ENCODE measurements around the gene BRD4.
"Not testable (repeated sequence)": the region's sequence is repeated elsewhere in the genome, so short reads cannot be mapped to it uniquely, and the experiment has no call there.

BRD4 gene

DNA sequence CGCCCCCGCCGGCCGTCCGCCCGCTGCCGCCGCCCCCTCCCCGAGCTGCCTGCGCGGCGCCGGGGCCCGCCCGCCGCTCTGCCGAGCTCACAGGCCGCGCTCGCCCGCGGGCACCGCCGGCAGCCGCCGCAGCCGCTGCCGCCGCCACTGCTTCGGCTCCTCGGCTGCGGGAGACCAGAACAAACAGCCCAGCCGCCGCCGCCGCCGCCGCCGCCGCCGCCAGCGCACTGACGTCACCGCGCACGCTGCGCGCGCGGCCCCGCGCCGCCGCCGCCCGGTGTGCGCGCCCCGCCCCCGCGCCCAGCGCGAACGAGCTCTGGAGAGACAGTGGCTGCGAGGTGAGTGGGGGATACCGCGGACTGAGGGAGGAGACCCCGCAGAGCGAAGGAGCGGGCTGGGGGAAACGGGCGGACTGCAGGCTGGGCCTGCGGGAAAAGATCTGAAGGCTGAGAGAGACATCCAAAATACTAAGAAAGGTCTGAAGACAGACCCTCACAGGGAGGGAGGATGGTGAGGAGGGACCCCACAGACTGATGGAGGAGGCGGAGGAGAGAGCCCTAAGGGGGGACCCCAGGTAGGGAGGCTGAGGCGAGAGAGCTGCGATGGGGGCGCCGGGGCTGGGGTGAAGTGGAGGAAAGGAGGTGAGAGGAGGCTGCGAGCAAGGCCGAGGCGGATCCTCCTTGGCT, at the start of gene BRD4:
TSS of gene BRD4 (minus strand) at position 229 of the 686 bp plus-strand sequence. CDS start 59,440 bp downstream, outside the sequence.
- FAIRE-seq = no peak

DNA sequence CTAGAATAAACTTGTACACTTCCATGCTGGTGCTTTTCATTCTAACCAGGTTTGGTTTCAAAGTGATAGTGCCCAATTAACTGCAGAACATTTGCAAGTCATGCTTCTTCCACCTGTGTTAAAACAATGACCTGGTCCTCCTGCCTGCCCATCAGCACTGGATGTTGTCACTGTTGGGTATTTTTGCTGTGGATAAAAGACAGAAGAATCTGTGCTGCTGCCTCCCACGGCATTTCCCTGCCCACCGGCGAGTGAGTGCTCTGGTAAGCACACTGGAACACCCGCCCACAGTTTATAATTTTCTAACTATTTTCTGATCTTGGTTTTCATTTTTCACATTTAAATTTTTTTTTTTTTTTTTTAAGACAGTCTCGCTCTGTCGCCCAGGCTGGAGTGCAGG, 49.5 kb upstream of the BRD4 start:
- FAIRE-seq = no peak

DNA sequence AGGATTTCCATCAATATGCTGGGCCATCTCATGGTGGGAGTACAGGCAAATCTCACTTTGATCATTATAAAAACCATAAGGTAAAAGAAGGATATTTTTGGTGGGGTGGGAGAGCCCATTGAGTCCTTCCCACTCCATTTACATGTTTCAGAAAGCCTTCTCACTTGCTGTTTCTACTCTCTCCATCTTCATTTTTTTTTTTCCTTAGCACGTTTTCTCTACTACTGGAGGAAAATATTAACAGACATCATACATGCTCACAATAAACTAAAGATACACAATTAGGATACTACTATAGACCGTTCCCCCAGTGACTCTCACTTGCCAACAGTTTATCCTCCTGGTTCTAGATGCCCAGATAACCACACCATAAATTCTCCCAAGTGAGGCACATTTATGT, 49.1 kb upstream of the BRD4 start:
- FAIRE-seq = no peak

DNA sequence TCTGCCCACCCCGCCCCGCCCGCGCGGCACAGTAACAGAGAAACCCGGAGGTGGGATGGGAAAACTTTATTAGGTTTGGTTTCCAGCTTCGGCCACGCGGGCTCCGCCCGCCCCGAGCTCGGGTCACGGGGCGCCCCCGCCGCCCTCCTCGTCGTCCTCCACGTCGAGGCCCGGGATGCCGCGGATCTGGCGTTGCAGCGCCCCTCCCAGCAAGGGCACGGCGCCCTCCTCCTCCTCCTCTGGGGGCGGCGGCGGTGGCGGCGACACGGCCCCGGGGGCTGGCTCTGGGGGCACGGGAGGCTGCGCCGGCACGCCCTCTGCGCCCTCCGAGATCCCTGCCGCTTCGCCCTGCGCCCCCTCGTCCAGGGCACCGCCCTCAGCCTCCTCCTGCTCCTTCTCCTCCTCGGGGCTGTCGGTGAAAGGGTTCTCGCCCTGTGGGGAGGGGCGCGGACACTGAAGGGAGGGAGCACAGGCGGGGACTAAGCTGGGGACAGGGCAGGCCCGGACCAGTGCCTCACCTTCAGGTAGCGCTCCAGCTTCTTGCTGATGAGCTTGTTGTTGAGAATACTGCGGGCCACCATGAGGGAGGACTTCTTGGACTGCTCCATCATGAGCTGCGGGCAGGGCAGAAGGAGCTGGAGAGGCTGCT, 47.8 kb upstream of the BRD4 start:
- no peak for FAIRE-seq

DNA sequence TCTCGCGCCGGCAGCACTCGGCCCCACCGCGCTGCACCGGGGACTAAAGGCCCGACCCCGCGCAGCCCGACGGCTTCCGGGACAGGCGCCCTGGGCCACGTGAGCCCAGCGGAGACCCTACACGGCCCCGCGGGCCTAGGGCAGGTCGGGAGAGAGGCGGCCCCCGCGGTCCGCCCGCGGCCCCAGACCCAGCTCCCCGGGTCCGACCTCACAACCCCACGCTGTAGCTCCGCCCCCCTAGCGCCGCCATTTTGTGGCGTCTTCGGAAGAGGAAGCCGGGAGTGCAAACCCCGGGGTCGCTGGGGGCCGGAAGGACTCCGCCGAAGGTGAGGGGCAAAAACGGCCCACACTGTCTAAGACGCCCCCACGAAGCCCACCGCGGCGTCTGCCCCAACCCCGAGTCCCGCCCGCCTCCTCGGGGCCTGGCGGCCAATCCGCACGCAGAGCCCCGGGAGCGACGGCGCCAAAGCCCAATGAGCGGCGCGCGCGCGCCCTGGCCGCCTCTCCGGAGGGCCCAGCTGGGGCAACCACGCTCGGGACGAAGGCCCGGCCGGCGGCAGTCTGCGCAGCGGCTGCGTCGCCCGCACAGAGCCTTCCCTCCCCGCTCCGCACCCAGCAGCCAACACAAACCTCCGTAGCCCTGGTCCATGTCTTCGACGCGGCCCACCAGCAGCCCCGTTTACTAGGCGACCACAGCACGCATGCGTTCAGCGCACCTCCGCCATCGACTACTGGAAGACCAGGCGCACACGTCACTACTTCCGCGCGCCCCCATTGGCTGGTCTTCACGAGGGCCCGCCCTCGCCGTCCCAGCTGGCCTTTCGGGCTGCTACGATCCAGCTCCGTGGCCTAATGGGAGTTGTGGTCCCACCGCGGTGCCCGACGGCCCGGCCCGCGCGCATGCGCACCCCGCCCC, 47.0 kb upstream of the BRD4 start, which contains the start of gene AKAP8:
TSS of gene AKAP8 (minus strand) at position 705 of the 916 bp plus-strand sequence. CDS start at position 649, 56 bp downstream.
- FAIRE-seq = no peak

DNA sequence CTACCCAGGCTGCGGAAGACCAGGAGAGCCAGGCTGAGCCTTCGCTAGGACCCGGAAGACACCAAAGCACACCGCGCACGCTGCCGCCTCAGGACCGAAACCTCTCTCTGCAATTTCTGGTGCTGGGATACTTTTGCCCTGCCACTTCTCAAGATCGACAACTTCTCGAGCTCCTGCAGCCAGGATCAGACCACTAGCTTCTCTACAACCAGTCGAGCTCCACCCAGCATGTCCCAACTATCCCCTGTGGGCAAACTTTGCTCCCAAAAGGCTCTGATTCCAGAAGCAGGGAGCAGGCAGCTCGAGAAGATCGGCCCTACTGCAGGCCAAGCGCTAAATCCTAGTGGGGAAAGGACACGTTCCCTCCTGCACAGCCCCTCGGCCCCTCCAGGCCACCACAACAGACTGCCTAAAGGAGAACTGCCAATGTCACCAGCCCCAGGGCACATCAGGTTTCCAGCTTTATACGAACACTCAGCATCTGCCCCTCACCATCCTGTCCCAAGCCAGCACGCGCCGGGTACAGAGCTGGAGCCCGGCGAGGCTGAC, 46.3 kb upstream of the BRD4 start:
- no peak for FAIRE-seq

DNA sequence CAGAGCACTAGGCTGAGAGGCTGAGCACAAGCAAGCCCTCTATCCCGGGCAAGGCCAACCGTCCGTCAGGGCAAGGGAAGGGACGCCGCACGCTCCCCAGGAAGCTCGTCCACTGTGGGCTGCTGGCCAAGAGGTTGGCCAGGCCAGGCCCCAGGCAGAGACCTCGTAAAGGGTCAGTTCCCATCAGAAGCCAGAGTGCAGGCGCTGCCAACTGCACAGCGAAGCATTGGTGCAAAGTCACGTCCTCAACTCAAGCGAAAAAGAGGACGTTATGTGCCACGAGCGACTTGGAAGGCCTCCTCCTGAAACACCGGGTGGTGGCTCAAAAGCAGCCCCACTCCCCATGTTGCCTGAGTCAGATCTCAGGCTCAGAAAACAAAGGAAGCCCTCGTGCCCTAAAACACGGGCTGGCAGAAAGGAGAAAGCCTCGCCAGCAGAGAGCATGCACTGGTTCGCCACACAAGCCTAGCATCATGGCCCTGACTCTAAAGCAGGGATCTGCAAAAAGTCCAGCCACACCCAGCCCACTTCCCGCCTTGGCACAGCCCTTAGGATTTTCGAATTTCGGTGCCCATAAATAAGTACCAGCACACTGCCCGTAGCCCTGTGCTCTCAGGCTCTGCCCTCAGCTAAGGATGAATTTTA, 42.6 kb upstream of the BRD4 start:
- FAIRE-seq = no peak

DNA sequence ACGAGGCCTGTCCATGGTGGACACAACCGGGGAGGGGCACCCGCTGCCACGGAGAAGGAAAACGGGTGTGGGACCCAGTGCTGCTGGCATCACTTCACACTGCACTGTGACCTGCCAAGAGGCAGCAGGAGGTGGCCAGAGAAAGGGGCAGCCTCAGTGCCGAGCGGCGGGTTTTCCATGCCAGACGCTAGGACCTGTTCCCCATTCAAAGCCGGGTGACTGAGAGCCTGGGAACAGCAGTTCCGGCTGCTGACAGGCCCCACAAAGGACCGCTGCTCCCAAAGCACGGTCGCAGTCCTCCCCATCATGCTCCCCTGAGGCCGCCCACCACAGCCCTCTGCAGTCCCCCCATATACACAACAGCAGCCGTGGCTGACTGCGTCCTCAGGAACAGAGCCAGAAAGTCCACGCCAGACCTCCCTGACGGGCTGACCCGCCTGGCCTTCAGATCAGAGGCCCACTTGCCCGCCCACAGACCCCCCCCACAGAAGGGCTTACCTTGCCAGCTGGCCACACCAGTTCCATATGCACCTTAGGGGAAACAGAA, 41.8 kb upstream of the BRD4 start:
- FAIRE-seq = no peak

DNA sequence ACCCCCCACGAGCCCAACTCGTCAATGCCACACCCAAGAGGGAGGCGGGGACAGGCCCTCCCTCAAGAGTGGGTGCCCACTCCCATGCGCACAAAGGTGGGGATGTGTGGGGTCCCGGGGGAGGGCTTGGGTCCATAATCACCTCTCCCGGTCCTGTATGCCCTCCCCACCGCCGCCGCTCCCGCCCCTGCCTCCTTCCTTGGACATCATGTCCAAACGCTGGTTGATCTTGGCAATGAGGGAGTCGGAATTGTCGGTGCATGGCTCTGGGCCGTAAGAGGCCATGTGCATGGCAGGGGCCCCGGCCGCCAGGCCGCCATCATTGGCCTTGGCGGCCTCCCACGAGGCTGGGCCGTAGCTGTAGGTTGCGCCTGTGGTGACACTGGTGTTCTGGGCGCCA, 41.3 kb upstream of the BRD4 start:
- no peak for FAIRE-seq

DNA sequence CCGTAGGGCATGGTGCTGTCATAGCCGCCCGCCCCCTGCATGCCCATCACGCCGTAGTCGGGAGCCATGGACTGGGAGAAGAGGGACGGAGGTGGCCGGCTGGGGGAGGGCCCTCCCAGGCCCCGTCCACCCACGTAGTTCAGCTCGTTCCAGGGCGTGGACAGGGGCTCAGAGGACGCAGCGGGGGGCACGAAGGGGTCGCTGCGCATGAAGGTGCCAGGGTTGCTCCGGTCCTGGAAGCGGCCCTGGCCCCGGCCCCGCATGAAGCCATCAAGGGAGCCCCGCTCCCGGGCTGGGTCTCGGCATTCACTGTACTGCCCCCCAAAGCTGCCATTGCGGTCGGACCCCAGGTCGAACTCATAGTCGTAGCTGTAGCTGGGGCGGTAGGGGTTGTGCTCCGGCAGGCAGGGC, 40.6 kb upstream of the BRD4 start:
- no peak for FAIRE-seq

DNA sequence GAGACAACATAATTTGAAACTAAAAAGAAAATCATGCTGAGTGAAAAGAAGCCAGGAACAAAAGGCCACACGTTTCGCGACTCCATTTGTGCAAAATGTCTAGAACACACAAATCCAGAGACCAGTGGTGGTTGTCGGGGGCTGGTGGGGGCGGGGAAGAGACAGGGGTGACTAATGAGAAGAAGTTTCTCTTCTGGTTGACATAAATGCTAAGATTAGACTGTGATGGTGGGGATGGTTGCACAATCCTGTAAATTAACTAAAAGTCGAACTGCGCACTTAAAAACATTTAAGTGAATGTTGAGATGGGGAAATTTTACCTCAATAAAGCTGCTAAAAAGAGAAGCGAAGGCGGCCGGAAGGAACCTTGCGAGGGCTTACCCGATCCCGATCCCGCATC, 40.1 kb upstream of the BRD4 start:
- no peak for FAIRE-seq

DNA sequence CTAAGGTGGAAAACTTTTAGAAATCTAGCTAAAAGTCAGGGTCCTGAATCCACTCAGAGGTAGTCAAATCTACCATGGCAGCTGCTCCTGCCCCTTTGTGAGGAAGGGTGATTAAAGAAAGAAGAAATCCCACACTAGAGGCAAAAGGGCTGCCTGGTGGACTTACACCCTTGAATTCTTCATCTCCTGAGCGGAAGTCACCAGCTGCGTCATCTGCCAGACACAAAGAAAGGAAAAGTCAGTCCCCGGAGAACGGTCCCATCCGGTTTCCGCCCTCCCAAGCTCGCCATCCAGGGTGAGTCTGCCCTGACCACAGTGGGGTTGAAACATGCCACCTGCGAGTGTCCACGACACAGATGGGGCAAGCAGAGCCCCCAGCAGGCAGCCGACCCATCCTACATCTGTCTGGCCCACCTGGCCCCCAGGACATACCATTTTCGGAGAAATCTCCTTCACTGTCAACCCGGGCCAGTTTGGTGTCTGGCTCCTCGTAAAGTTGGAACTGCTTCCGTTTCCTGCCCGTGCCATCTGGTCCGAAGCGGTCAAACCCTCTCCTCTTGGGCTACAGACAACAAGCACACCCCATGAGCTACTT, 39.5 kb upstream of the BRD4 start:
- FAIRE-seq = no peak

DNA sequence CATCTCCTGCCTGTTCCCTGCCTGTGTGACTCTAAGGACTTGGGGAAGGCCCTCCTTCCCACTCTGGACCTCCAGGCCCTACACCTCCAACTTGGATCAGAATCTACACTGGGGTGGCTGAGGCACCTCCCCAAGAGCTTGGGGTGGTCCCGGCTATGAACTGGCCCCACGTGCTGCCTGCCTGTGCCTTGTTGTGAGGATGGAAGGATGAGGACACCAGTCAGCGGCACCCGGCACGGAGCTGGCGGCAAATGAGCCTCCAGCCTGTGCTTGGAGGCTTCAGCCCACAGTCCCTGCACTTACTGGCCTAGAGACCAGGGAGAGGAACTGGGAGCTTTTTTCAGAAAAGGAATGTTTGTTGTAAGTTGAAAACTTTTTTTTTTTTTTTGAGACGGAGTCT, 38.8 kb upstream of the BRD4 start:
- no peak for FAIRE-seq

DNA sequence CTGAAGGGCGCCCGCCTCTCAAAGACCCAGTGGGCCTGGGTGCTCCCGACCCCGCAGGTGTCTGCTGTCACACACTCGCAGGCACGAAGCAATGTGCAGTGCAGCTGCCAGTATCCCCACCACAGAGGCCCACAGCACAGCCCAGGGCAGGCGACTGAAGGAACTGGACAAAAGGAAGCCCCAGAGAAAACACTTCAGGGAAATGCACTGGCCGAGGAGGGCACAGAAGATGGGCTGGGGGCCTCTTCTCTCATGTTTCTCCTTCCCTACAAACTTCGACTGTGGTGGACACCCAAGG, 37.2 kb upstream of the BRD4 start:
- no peak for FAIRE-seq

DNA sequence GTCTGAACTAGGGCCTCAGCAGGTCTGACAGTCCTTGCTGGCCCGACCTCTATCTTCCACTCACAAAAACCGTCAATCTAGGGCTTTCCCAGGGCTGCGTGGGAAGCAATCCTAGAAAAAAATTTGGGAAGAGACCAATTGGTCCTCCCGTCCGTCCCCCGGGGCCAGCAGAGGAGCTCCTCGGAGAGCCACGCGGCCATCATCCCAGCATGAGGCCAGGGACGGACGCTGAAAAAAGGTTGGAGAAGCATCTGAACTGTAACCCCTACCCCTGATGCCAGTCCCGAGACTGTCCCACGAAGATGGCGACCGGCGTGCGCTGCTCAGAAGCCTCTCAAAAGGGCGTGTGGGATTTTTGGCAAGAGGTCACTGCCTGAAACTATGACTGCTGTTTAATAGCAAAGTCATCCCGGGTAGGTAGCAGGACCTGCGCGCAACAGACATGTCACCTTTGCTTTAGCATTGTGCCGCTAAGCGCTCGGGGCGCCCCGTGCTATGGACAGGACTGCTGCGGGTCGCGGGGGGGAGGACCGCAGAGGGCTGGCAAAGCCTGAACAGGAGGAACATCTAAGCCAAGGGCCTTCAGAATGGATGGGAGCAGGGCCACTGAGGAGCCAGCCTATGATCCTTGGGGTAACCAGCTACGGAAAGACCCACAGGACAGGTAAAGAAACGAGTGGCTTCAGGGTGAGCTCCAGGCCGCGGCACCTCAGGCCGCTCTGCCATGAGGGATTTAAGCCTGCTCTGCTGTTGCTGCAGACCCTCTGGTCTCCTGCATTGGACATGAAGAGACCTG, 36.7 kb upstream of the BRD4 start:
- no peak for FAIRE-seq

DNA sequence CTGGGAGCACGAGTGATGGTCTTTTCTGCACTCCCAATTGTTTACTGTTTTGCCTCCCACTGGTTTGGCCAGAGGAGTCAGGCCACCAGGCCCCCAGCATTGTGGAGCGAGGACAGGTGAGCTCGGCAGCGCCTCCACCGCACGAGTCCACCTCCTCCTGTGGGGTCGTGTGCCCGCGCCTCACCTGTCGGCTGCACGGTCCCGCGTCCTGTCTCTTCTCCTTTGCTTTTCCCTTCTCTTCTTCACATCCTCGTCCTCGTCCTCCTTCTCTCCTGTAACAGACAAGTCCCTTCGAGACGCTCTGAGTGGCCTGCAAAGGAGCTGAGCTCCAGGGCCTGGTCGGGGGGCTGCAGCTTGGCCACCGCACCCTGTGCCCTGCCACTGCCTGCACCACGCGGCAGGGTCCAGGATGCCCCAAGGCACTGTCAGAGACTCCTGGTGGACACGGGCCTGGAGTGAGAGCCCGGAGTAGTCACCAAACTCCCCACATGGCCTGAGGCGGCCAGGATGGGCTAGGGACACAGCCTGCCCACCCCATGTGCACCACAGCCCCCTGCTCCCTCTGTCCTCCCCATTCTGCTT, 35.8 kb upstream of the BRD4 start:
- FAIRE-seq = no peak

DNA sequence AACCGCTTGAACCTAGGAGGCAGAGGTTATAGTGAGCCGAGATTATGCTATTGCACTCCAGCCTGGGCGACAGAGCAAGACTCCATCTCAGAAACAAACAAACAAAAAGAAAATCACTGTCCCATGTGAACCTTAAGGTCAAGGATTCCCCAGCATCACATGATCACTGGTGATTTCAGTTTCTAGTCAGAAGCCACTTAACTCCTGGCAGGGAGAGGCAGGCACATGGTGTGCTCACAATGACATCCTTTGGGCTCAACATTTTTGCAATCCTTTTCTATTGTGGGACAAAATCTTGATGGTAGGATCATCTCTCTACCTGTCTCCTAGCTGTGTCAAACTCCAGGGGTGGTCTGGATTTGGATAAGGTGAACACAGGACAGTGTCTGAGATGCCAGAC, 35.1 kb upstream of the BRD4 start:
- FAIRE-seq = no peak

DNA sequence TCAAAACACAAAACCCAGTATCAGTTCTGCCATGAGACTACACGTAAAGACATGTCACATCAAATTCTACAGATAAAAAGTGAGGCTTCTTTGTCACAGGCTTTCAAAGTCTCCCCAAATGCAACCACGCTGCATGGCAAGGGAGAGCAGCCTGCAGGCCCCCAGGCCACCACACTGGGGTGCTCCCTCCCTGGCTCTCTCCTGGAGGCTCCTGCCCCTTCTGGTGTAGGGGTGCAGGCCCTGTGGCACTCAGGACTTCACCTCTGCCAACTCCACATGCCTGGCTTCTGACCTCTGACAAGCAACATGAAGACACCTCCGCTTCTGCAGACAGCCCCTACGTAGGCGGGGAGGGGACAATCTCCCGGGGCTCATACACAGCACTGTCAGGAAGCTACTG, 32.9 kb upstream of the BRD4 start:
- no peak for FAIRE-seq

DNA sequence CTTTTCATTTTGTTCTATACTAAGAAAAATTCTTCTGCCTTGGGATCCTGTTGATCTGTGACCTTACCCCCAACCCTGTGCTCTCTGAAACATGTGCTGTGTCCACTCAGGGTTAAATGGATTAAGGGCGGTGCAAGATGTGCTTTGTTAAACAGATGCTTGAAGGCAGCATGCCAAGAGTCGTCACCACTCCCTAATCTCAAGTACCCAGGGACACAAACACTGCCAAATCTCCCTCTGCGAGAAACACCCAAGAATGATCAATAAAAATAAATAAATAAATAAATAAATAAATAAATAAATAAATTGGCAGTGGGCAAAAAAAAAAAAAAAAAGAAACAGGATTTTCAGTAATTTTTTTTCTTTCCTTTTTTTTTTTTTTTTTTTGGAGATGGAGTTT, 31.5 kb upstream of the BRD4 start:
- not testable (repeated sequence) for FAIRE-seq

DNA sequence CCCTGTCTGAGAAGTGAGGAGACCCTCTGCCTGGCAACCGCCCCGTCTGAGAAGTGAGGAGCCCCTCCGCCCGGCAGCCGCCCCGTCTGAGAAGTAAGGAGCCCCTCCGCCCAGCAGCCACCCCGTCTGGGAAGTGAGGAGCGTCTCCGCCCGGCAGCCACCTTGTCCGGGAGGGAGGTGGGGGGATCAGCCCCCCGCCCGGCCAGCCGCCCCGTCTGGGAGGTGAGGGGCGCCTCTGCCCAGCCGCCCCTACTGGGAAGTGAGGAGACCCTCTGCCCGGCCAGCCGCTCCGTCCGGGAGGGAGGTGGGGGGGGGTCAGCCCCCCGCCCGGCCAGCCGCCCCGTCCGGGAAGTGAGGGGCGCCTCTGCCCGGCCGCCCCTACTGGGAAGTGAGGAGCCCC, 30.7 kb upstream of the BRD4 start:
- FAIRE-seq = not testable (repeated sequence)

DNA sequence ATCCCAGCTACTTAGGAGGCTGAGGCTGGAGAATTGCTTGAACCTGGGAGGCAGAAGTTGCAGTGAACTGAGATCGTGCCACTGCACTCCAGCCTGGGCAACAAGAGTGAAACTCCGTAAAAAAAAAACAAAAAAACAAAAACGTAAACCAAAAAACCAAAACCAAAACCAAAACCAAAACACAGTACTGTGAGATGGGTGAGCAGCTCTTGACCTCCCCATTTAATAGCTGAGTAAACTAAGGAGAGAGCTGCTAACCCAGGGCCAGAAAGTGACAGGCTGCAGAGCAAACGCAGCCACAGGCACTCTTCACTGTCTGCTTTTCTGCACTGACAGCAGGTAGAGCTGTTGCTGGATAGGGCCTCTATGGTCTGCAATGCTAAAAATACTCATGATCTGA, 27.7 kb upstream of the BRD4 start:
- not testable (repeated sequence) for FAIRE-seq
